GM21528 (cell line): ENCODE measurements around the gene CMTM8.

Experiments used
- ATAC-seq: cut with Tn5 transposase; IDR thresholded peaks from one replicate; pipeline ENCODE4 v1.9.1; 2021; ENCODE audit warnings: mild to moderate bottlenecking, moderate library complexity; ENCODE audit not compliant: unreplicated experiment, low FRiP score

The CMTM8 gene

DNA sequence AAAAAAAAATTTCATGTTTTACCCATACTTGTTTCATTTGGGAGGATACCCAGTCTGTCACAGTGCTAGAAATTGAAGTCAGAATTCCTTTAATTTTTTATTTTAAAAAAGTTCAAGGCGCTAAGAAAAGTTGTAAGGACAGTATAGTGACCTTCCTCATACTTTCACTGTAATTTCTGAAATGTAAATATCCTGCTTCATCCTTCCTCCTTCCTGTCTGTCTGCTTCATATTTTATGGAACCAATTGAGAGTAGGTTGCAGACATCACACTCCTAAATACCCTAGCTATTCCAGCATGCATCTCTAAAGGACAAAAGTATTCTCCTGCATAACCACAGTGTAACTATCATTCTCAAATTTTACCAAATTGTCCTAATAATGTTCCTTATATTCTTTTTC, 35.8 kb downstream of the CMTM8 start:
- no peak for ATAC-seq

DNA sequence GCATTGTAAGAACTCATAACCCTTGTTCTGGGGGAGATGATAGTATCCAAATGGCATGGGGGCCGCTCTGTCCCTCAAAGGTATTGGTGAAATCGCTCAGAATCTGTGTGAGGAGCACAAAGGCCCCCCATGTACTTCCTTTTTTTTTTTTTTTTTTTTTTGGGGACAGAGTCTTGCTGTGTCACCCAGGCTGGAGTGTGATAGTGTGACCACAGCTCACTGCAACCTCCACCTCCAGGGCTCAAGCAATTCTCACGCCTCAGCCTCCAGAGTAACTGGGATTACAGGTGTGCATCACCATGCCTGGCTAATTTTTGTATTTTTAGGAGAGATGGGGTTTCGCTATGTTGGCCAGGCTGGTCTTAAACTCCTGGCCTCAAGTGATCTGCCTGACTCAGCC, 37.0 kb downstream of the CMTM8 start:
- ATAC-seq, result no peak

DNA sequence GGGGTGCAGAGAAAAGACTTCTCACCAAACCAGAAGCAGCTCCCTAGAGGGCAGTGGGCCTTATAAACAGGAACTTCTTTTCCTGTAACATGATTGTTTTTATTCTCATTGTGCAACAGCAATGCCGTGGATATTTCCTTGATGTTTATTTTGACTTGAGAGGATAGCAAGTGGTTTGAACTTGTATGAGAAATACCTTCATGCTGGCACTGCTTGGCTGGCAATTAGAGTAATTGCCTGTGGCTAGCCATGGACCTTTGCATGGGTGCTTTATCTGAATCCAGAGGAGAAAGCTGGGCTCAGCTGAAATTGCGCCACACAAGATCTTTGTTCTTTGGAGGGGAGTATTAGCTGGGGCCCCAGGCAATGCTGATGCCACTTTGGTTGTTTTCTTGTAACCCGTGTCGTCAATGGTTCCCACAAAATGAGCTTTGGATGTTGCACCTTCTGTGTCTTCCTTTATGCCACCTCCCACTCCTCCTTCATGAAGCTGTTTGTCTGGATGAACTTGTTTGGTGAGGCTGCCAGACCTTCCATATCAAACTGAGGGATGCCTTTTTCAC, 37.9 kb downstream of the CMTM8 start:
- no peak for ATAC-seq

GRCh38 chr3:32278714-32279113, 40.2 kb downstream of the CMTM8 start:
- ATAC-seq, result no peak

DNA sequence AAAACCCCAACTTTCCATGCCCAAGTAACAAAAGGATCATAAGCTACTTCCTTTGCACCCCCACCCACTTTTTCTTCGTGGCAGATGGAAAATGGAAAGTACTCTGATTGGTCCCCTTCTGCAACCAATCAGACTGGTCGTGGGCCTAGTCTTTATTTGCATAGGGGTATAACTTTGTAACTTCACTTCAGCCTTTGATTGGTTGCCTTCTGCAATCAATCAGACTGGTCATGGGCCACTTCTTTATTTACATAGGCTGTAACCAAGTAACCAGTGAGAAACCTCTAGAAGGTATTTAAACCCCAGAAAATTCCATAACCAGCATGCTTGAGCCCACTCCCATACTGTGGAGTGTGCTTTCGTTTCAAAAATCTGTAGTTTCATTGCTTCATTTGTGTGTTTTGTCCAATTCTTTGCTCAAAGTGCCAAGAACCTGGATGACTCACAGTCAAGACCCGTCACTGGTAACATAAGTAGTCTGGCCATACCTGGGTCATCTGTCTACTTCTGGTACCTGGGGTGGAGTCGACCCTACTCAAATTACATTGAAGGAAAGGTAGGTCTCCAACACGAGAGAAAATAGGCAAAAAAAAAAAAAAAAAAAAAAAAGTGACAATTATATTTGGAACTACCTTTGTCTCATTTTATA, 41.9 kb downstream of the CMTM8 start:
- ATAC-seq, result no peak

DNA sequence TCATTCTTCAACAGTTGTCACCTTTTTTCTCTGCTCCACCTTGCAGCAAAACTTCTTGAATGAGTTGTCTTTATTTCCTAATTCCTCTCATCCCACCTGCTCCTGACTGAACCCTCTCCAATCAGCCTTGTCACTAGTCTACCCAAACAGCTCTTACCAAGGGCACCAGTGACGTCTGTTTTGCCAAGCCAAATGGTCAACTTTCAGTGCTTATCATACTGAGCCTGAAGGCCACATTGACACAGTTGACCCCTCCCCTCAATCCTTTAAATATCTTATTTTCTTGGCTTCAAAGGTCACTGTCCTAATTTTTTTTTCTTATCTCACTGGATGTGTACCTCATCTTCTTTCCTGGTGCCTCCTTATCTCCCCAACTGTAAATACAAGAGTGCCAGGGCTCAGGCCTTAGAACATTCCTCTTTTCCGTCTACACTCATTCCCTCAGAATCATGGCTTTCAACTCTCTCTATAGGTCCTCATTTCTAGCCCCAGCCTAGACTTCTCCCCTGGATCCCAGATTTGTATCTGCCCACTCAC, 43.2 kb downstream of the CMTM8 start:
- no peak for ATAC-seq

DNA sequence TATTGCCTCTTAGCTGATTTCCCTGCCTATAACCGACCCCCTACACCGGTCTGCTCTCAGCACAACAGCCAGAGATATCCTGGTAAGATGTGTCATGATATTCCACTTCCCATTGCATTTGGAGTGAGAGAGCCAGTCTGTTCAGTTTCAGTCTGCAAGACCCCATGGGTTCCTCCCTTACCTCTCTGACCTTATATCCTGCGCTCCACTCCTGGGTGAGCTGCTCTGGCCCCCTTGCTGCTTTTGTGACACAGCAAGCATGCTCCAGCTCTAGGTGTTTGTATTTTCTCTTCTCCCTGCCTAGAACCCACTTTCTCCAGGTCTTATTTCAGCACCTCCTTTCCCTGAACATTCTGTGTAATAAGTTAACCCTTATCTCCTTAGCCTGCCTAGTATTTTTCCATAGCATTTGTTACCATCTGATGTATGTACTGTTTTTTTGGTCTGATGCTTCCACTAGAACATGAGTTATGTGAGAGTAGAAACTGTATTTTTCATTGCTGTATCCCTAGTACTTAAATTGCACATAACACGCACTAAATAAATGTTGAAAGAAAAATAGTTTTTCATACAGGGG, 44.2 kb downstream of the CMTM8 start:
- no peak for ATAC-seq

GRCh38 chr3:32283304-32283703, 44.8 kb downstream of the CMTM8 start:
- no peak for ATAC-seq

- no peak for ATAC-seq
Observed at GRCh38 chr3:32284443-32285212, 46.1 kb downstream of the CMTM8 start.

DNA sequence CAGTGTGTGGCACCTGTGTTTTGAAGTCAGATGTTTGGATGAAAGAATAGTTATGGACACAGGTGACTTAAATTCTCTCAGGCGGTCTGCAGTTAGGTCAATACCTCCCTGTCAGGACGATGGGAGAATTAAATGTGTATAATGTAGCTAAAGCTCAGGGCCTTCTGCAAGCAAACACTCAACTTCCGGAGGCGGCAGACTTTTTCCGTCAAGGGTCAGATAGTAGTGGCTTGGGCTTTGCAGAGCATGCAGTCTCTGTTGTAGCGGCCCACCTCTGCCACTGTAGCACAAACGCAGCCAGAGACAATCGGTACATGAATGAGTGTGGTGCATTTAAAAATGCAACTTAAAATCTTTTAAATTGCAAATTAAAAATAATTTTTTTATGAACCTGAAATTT, 47.4 kb downstream of the CMTM8 start:
- no peak for ATAC-seq

DNA sequence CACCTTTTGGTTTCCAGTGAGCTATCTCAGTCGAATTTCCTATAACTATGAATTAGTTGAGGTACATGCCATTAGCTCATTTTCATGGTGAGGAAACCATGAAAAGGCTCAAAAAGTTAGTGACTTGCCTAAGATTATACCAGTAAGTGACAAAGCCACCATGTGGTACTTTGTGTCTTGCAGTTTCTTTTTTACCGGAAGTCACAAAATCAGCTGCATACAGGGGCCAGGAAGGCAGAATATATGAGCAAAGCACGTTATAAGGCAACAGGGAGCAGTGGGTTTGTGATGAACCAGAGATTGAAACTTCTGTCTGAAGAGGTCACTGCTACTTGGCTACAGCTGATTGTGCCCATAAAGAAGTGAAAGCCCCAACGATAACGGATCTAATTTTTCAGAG, 50.3 kb downstream of the CMTM8 start:
- ATAC-seq, result no peak

DNA sequence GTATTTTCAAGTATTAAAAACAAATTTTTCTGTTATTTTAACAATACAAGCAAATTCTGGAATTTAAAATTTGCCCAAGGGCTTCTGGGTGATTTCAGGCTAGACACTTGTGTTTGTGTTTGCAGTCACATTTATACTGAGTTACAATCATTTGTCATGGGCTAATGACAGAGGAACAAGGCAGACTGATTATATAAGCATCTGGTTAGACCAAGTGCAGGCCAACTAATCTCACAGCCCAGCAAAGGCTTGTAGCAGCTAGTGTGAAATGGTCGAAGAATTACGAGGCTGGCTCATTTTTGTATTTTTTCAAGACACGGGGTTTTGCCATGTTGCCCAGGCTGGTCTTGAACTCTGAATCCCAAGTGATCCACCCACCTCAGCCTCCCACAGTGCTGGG, 52.1 kb downstream of the CMTM8 start:
- ATAC-seq, result no peak

GRCh38 chr3:32292085-32292796, 53.8 kb downstream of the CMTM8 start:
- ATAC-seq, result no peak

DNA sequence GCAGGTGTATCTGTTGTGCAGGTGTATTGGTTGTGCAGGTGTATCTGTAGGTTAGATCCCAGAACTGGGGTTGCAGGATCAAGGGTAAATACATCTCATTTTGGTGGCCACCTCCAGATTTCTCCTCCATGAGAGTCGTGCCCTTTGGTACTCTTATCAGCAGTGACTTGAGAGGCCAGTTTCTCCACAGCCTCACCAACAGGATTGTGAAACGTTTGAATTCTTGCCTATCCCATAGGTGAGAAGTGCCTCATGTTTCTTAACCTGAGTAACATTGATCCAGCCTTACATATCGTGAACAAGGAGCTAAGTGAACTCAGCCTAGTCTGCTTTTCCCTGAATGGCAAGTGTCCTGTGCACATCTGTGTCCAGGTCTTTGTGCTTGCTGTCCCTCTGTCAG, 55.4 kb downstream of the CMTM8 start:
- no peak for ATAC-seq

GRCh38 chr3:32296251-32297204, 58.0 kb downstream of the CMTM8 start:
- peak; percentile 85 for ATAC-seq

DNA sequence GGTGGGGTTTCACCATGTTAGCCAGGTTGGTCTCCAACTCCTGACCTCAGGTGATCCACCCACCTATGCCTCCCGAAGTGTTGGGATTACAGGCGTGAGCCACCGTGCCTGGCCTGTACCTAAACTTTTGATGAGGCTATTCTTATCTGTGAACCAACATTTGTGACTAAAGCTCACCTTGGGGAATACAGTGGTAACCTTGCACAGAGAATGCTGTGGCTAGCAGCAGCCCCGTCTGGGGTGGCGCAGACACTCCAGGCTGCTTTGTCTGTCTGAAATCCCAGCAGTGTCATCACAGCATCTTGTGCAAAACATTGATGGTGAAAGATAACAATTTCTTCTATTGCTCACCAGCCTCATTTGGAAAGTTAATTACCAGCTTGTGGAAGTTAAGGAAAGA, 58.9 kb downstream of the CMTM8 start:
- no peak for ATAC-seq

- no peak for ATAC-seq
Observed at GRCh38 chr3:32301426-32301825, 62.9 kb downstream of the CMTM8 start.

GRCh38 chr3:32302601-32303398, 64.3 kb downstream of the CMTM8 start:
- no peak for ATAC-seq

DNA sequence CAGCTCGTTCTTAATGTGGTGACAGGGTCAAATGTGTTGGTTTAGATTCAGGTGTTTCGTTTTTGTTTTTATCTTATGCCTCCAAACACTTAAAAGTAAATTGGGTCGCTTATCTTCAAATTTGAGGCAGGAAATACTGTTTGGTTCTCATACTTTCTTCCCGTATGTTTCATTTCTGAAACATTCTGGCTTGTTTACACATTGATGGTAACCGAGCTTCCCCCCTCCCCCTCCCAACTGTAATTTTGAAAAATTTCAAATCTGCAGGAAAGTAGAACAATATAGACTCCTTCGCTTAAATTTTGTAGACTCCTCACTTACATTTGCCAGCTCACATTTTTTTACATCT, 64.9 kb downstream of the CMTM8 start:
- no peak for ATAC-seq
